Duodenal mucosa (tissue), 2 donors: Measurements from ENCODE around the gene RHOD.

ENCODE experiments used
- H3K27ac ChIP-seq: one replicate; pipeline ENCODE4 v1.7.0; 2013; ENCODE audit warnings: low read depth, low read length
- H3K27me3 ChIP-seq, 2 donors: one replicate each; pipeline ENCODE4 v1.7.0; 2013; ENCODE audit warnings: low read length in 2 of 2, control low read depth in 1 of 2; ENCODE audit not compliant: insufficient read depth in 2 of 2, control insufficient read depth in 1 of 2
- H3K36me3 ChIP-seq, 2 donors: one replicate each; pipeline ENCODE4 v1.7.0; 2013; ENCODE audit warnings: low read length in 2 of 2, control low read depth in 1 of 2; ENCODE audit not compliant: insufficient read depth in 2 of 2, control insufficient read depth in 1 of 2
- H3K4me1 ChIP-seq, 2 donors: one replicate each; pipeline ENCODE4 v1.7.0; 2013; ENCODE audit warnings: low read length in 2 of 2, control low read depth in 1 of 2; ENCODE audit not compliant: insufficient read depth in 2 of 2, control insufficient read depth in 1 of 2
- H3K4me3 ChIP-seq, 2 donors: one replicate each; pipeline ENCODE4 v1.7.0; 2013; ENCODE audit warnings: low read length in 2 of 2, low read depth in 1 of 2
- H3K9ac ChIP-seq, 2 donors: one replicate each; pipeline ENCODE4 v1.7.0; 2013; ENCODE audit warnings: low read length in 2 of 2, low read depth in 1 of 2
- H3K9me3 ChIP-seq, 2 donors: one replicate each; pipeline ENCODE4 v1.7.0; 2013; ENCODE audit warnings: low read length in 2 of 2, control low read depth in 1 of 2; ENCODE audit not compliant: control insufficient read depth in 1 of 2

RHOD gene

GRCh38 chr11:67056267-67057204 is at the start of gene RHOD:
RHOD (plus strand) TSS chr11:67056847; CDS start chr11:67056903, 56 bp downstream.
- no peaks in the 10 kb centered on the region for H3K9me3 ChIP-seq
- no peak within 1 kb of the TSS for H3K27ac ChIP-seq
- H3K4me3 ChIP-seq, result peak within 1 kb of the TSS; percentile 59 to 72
- H3K9ac ChIP-seq, result peak within 1 kb of the TSS; percentile 66 to 69
- H3K4me1 ChIP-seq, result peaks cover 24 to 32% of the 10 kb centered on the region in 2 donors
- no peaks in the 10 kb centered on the region for H3K27me3 ChIP-seq
- no peaks in the 10 kb centered on the region for H3K36me3 ChIP-seq

GRCh38 chr11:67007126-67007525 is 49.5 kb upstream of the RHOD start:
- Histone ChIP-seq H3K27ac (no peak overlapping the region), H3K27me3 (no peaks in the 10 kb centered on the region), H3K9ac (no peak overlapping the region), H3K9me3 (no peaks in the 10 kb centered on the region), H3K36me3 (no peaks in the 10 kb centered on the region), H3K4me1 (no peaks in the 10 kb centered on the region), H3K4me3 (no peak overlapping the region)

GRCh38 chr11:67010296-67010905 is 46.2 kb upstream of the RHOD start:
- Histone ChIP-seq H3K9ac (no peak overlapping the region), H3K9me3 (no peaks in the 10 kb centered on the region), H3K27ac (peak overlapping the region; percentile 10), H3K27me3 (no peaks in the 10 kb centered on the region), H3K4me1 (no peaks in the 10 kb centered on the region), H3K4me3 (no peak overlapping the region), H3K36me3 (no peaks in the 10 kb centered on the region)

- H3K4me1 ChIP-seq, result no peaks in the 10 kb centered on the region
- no peak overlapping the region for H3K27ac ChIP-seq
- H3K36me3 ChIP-seq, result no peaks in the 10 kb centered on the region
- no peak overlapping the region for H3K4me3 ChIP-seq
- H3K9me3 ChIP-seq, result no peaks in the 10 kb centered on the region
- H3K9ac ChIP-seq, result no peak overlapping the region
- H3K27me3 ChIP-seq, result no peaks in the 10 kb centered on the region
Observed at GRCh38 chr11:67013511-67014045, 43.1 kb upstream of the RHOD start.

- no peak overlapping the region for H3K4me3 ChIP-seq
- no peaks in the 10 kb centered on the region for H3K9me3 ChIP-seq
- no peaks in the 10 kb centered on the region for H3K36me3 ChIP-seq
- H3K27me3 ChIP-seq, result no peaks in the 10 kb centered on the region
- no peak overlapping the region for H3K9ac ChIP-seq
- no peaks in the 10 kb centered on the region for H3K4me1 ChIP-seq
- no peak overlapping the region for H3K27ac ChIP-seq
Observed at GRCh38 chr11:67014343-67014742, 42.3 kb upstream of the RHOD start.

- Histone ChIP-seq H3K9me3 (no peaks in the 10 kb centered on the region), H3K9ac (no peak overlapping the region), H3K4me3 (no peak overlapping the region), H3K36me3 (no peaks in the 10 kb centered on the region), H3K27ac (no peak overlapping the region), H3K4me1 (no peaks in the 10 kb centered on the region), H3K27me3 (no peaks in the 10 kb centered on the region)
Observed at GRCh38 chr11:67015048-67015447, 41.6 kb upstream of the RHOD start.

- no peaks in the 10 kb centered on the region for H3K36me3 ChIP-seq
- H3K27ac ChIP-seq, result no peak overlapping the region
- no peak overlapping the region for H3K9ac ChIP-seq
- no peaks in the 10 kb centered on the region for H3K9me3 ChIP-seq
- H3K4me1 ChIP-seq, result no peaks in the 10 kb centered on the region
- H3K27me3 ChIP-seq, result no peaks in the 10 kb centered on the region
- H3K4me3 ChIP-seq, result no peak overlapping the region
Observed at GRCh38 chr11:67016550-67016949, 40.1 kb upstream of the RHOD start.

- Histone ChIP-seq H3K4me3 (no peak overlapping the region), H3K9ac (no peak overlapping the region), H3K27ac (no peak overlapping the region), H3K9me3 (no peaks in the 10 kb centered on the region), H3K4me1 (peaks cover 11 to 14% of the 10 kb centered on the region in 2 donors), H3K27me3 (peaks cover 26% of the 10 kb centered on the region in 2 donors), H3K36me3 (no peaks in the 10 kb centered on the region)
Observed at GRCh38 chr11:67020949-67021348, 35.7 kb upstream of the RHOD start.

GRCh38 chr11:67022341-67022933 is 34.2 kb upstream of the RHOD start:
- H3K9ac ChIP-seq, result no peak overlapping the region

More at GRCh38 chr11:67022341-67022933, 34.2 kb upstream of the RHOD start:
- Histone ChIP-seq H3K27me3 (peaks cover 26% of the 10 kb centered on the region in 2 donors), H3K9me3 (no peaks in the 10 kb centered on the region), H3K4me1 (peaks cover 12 to 14% of the 10 kb centered on the region in 2 donors), H3K27ac (no peak overlapping the region), H3K36me3 (no peaks in the 10 kb centered on the region), H3K4me3 (peak overlapping the region; percentile 8 to 11)
